HCT116 (cell line): ENCODE data around the gene RABL6.

Experiments used
- CEBPB ChIP-seq: IDR thresholded peaks from 2 replicates; pipeline ENCODE4 v1.6.1; 2012; ENCODE audit warnings: low read depth
- CTCF ChIP-seq, 3 experiments: fragments of 200-600 bp in 1 of 3; sonication (generic) in 1 of 3; IDR thresholded peaks in 2 of 3; conservative IDR thresholded peaks in 1 of 3; 2 replicates each; pipeline ENCODE4 v1.5.1; 2012 to 2017; ENCODE audit warnings: low read depth in 2 of 3, low read length in 2 of 3, antibody characterized with exemption in 1 of 3, borderline replicate concordance in 1 of 3, control low read depth in 1 of 3, mild to moderate bottlenecking in 1 of 3, mixed read lengths in 1 of 3, mixed run types in 1 of 3, moderate library complexity in 1 of 3; ENCODE audit not compliant: insufficient read depth in 1 of 3
- JUND ChIP-seq: IDR thresholded peaks from 2 replicates; pipeline ENCODE4 v1.6.1; 2012
- POLR2A ChIP-seq: IDR thresholded peaks from 2 replicates; pipeline ENCODE4 v1.7.0; 2011; ENCODE audit warnings: borderline replicate concordance; ENCODE audit not compliant: insufficient read depth, insufficient read length; ENCODE audit errors: extremely low read depth
- POLR2AphosphoS5 ChIP-seq: IDR thresholded peaks from 2 replicates; pipeline ENCODE4 v1.6.1; 2011; ENCODE audit warnings: mild to moderate bottlenecking, low read depth, low read length, moderate library complexity
- ZNF274 ChIP-seq: fragments of 200-500 bp; sonication (Bioruptor generic); IDR thresholded peaks from 2 replicates; pipeline ENCODE4 v1.6.1; 2014; ENCODE audit warnings: mild to moderate bottlenecking, low read depth, low read length, inconsistent platforms

DNA sequence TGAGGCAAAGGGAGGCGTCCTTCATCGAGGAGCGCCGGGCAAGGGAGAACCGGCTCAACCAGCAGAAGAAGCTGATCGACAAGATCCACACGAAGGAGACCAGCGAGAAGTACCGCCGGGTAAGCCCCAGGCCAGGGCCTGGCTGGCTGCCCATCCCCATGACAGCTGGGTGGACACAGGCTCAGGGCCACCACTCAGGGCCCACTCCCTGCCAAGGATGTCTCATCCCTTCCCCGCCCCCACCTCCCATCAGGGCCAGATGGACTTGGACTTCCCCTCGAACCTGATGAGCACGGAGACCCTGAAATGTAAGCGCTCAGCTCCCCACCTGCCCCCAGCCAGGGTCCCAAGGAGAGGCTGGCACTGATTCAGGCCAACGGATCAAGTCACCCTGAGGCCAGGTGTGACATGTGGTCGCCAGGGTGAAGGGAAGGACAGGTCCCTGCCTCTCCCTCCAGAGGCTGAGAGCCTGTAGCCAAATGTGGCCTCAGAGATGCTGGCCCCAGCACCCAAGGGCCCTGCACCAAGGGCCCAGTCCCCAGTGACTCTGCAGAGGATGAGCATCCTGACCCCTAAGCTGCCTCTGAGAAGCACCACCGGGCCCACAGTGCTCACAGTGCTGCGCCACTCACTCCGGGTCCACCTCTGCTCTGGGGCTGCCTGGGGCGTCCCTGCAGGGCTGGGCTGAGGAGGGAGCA lies 3.1 kb upstream of the RABL6 start:
- TF ChIP-seq ZNF274 (no peak), JUND (no peak), POLR2A (no peak), CTCF (IDR thresholded peaks at IDR 0.05 in 2 of 3, conservative IDR thresholded peaks at IDR 0.05 in 1 of 3; ENCODE audit: borderline replicate concordance in 1 of 3, insufficient read depth in 1 of 3, low read depth in 2 of 3, low read length in 2 of 3) (no peak), CEBPB (no peak), POLR2AphosphoS5 (no peak)
